Ureter (tissue), 1 donor: ENCODE data around the gene FBXL4. TPM values are rescaled to one million over a fixed set of nuclear protein-coding genes. Genes with fewer than 3 reads are reported as not detected.

Experiments
- DNase-seq: peaks from one replicate; pipeline ENCODE4 v3.0.0-alpha.2; 2020; ENCODE audit warnings: low spot score
- total RNA-seq: library from RNA; stranded (reverse); gene quantifications from one replicate; pipeline ENCODE4 v1.2.4, GENCODE V29; 2023
- donor health status: DM: yes; HTN: yes; CAD: no.

The FBXL4 gene
- total RNA-seq, 1 donor from 2014 or later, result 22.0 TPM

GRCh38 chr6:98838975-98839374, 108.8 kb downstream of the FBXL4 start:
- no peak for DNase-seq

DNA sequence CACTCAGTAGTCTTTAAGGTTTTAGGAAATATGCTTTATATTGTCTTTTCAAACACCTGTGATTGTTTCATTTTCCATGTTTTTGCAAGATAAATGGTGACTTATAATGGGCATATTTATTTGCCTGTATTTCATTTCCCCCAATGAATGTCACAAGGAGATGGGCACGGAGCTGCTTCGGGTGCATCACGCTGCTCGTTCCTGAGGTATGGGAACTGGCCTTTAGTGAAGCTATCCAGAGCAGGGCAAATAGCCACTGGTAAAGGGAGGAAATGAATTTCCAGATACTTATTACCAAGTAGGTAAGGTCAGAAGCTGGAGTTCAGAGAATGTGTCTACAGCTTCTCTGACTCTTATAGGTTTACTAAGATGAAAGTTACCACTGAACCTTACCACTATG, 109.7 kb downstream of the FBXL4 start:
- DNase-seq, result no peak

GRCh38 chr6:98836962-98837944, 110.5 kb downstream of the FBXL4 start:
- DNase-seq, result no peak

GRCh38 chr6:98836025-98836961, 111.5 kb downstream of the FBXL4 start:
- no peak for DNase-seq

DNA sequence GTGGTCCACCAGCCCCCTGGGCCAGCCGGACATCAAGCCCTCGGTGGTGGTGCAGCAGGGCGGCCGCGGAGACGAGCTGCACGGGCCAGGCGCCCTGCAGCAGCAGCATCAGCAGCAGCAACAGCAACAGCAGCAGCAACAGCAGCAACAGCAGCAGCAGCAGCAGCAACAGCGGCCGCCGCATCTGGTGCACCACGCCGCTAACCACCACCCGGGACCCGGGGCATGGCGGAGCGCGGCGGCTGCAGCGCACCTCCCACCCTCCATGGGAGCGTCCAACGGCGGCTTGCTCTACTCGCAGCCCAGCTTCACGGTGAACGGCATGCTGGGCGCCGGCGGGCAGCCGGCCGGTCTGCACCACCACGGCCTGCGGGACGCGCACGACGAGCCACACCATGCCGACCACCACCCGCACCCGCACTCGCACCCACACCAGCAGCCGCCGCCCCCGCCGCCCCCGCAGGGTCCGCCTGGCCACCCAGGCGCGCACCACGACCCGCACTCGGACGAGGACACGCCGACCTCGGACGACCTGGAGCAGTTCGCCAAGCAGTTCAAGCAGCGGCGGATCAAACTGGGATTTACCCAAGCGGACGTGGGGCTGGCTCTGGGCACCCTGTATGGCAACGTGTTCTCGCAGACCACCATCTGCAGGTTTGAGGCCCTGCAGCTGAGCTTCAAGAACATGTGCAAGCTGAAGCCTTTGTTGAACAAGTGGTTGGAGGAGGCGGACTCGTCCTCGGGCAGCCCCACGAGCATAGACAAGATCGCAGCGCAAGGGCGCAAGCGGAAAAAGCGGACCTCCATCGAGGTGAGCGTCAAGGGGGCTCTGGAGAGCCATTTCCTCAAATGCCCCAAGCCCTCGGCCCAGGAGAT, 112.4 kb downstream of the FBXL4 start:
- no peak for DNase-seq

DNA sequence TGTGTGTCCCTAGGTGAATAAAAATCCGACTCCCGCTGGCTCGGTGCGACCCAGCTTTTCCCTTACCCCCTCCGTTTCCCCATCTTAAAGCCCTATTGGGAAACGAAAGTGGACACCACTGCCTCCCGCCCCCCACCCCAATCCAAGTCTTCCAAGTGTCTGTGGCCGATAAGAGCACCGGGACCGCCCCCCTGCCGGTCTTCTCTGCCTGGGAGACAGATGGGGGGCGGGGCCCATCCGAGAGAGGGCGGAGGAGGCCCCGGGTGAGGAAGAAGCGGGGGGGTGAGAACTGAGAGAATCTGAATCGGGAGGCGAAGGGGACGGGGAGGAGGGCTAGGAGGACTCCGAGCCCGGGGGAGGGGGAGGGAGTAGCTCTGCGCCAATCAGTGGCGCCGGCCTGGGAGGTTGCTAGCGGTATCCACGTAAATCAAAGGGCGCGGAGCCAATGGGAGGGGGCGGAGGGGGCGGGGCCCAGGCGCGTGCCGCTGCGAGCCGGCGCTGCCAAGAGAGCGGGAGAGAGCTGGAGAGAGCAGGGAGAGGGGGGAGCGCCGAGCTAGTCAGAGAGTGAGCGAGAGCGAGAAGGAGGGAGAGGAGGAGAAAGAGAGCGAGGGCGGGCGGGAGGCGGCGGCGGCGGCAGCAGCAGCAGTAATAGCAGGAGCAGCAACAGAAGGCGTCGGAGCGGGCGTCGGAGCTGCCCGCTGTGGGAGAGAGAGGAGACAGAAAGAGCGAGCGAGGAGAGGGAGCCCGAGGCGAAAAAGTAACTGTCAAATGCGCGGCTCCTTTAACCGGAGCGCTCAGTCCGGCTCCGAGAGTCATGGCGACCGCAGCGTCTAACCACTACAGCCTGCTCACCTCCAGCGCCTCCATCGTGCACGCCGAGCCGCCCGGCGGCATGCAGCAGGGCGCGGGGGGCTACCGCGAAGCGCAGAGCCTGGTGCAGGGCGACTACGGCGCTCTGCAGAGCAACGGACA, 113.4 kb downstream of the FBXL4 start, which contains the start of gene POU3F2:
Gene POU3F2, plus strand, starts transcription at position 515 of the 972 bp plus-strand sequence. Its CDS starts 300 bp downstream, at position 815.
- DNase-seq, result peak; percentile 61

DNA sequence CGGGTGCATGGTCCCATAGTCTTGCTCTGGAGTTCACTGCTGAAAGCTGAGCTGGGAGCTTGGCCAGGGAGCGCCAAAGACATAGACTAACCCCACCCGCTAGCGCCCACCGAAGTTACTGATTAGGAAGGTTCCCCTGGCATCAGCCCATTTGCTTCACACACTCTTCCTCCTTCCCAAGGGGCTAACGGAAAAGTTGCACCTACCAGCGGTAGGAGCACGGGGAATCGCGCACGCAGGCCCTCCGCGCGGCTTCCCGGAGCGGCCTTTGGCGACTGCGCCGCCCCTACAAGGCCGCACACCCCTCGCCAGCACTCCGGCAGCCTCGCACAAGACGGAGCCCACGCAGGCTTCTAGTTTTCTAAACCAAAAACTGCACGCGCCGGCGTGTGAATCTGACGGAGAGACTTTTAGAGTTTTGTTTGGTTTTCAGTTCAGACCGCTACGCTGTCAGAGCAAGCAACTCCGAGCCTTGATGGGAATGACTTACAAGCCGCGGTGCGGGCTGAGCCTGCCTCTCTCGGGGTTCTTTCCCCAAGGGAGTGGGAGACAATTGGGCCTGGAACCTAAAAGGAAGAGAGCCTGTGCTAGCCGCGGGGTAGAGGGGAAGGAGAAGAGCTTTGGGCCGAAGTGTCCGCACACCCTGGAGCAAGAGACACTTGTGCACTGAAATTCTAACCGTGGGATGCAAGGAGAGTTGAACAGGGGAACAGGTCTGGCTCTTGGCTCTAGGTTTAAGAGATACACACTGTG, 114.3 kb downstream of the FBXL4 start:
- DNase-seq, result peak; percentile 43

DNA sequence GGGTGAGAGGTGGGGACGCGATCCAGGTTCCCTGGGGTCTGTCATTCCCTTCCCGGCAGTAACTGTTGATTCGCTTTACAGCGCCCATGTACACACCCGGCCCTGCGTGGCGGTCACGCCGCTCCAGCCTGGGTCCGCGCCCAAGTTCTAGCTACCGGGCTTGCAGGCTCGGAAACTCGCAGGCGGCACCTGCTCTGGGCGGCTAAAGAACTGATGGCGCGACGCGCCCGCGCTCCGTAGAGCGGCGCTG, 114.8 kb downstream of the FBXL4 start:
- DNase-seq, result no peak

DNA sequence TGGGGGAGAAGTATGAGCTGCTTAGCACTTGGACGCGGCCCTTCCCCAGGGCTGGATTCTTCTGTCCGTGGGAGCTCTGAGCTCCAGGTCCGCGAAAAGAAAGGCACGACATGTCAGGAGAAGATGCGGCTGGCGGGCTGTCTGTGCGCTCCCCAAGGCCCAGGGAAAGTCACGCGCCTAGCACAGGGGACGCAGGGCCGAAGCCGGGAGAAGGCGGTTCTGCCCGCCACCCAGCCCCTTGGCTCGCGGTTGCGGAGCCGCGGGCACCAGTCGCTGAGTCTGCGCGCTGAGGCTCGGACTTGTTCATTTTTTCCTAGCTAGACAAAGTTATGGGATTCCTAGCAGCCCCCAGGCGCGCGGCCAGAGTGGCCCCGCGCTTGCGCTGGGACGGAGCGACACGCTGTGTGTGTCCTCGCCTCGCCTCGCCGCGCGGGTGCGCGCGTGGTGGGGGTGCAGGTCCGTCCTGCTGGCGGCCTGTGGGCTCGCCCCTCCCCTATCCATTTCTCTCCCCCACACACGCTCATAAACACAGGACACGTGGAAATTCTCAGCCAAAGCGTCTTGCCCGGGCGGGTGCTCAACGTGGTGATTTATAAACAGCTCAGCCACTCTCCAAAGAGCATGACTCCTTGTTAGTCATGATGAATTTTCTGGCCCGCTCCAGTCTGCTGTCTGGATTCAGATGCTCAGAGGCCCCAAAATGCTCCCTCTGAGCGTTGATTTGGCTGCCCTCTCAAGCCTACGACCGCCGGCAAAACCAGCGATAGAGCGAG, 115.3 kb downstream of the FBXL4 start:
- DNase-seq, result no peak

- no peak for DNase-seq
Measured at GRCh38 chr6:98831959-98832283, 115.8 kb downstream of the FBXL4 start.

DNA sequence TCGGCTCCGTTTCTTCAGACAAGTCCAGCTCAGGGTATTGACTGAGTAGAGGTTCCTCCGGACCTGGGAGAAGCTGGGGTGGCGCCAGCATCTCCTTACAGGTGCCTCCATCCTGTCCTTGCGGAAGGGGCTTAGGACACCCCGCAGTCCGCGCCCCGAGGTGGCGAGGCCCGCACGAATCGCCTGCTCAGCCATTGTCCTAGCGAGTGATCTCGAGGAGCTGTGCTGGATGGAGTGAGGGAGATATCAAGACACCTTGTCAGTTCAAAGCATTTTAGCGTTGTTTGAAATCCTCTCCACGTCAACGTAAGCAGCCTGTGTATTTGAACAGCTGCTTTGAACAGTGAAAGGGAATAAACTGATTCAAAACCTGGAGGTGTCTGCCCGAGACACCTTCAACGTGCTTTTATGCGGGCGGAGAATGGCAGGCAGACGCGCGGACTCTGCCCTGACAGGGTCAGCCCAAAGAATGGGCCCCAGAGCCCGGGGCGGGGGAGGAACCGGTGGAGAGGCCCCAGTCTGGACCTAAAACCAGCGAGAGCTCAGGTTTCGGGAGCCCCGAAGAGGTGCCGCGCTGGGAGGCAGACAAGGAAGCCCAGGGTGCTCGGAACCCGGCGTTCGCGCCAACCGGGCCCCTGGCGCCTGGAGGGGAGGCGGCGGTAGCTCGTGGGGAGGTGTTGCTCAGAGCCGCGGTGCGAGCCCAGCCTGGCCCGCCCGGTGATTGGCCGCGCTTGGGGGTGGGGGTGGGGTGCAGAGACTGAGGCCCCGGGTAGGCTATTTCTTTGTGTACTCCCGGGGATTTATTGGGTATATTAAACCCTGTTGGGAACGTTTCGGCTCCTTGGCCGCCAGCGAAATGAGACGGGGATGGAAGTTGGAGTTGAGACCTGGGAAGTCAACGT, 116.4 kb downstream of the FBXL4 start:
- DNase-seq, result no peak

- no peak for DNase-seq
Measured at GRCh38 chr6:98830146-98830545, 117.6 kb downstream of the FBXL4 start.

DNA sequence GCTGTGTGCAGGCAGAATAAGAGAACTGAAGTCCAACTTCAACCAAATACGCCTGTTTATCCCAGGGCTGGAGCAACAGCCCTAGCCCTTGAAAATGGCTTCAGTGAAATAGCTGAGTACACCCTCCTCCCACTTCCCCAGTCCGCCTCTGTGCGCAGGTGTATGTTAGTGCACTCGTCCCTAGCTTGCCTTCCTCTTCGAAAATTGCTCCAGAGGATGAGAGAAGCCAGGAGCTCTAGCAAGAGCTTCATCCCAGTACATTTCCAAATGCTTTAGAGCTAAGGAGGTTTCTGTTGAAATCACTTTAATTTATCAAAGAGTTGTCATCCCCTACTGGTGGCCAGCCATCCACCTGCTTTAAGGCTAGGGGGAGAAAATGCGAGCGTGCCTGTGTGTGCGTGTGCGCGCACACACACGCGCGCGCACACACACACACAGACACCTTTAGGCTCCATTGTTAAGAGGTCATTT, 118.8 kb downstream of the FBXL4 start:
- no peak for DNase-seq

DNA sequence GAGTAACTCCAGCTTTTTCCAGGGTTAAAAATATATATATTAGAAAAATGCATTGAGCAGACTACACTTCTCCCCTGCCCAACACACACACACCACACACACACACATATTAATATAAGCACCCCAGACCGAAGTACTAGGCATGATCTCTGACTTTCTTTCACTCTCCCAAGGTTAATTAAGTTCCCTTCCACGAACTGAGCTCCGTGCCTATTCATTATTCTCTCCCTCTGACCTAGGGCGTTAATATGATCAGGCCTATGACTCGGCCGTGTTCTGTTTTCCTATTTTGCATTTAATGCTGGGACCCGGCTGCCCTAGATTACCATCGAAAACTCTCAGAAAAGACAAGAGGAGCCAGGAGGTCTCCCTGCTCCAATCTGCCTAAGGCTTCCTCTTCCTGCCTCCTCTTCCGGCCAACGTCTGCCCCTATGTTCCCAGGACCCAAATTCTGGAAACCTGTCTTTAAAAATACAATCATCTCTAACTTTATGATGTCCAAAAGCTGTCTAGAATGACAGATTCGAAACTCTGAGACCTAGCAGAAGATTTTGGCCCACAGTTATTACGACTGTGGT, 119.4 kb downstream of the FBXL4 start:
- DNase-seq, result no peak

GRCh38 chr6:98827295-98828159, 120.2 kb downstream of the FBXL4 start:
- no peak for DNase-seq

- no peak for DNase-seq
Measured at GRCh38 chr6:98825600-98826230, 122.0 kb downstream of the FBXL4 start.
